HFFc6 (cell line): ENCODE measurements around the gene SLC6A18. TPM values are rescaled to one million over a fixed set of nuclear protein-coding genes. Genes with fewer than 3 reads are reported as not detected.

Experiments used
- DNase-seq: peaks from one replicate; pipeline ENCODE4 v3.0.0-alpha.2; 2018
- H3K27ac Mint-ChIP-seq: 2 replicates; pipeline ENCODE4 v1.8.0; 2020; ENCODE audit warnings: mild to moderate bottlenecking, mixed read lengths
- H3K27me3 Mint-ChIP-seq: 2 replicates; pipeline ENCODE4 v1.8.0; 2021; ENCODE audit warnings: mild to moderate bottlenecking, moderate library complexity, mixed read lengths; ENCODE audit not compliant: insufficient read depth
- H3K36me3 Mint-ChIP-seq: 2 replicates; pipeline ENCODE4 v1.8.0; 2021; ENCODE audit warnings: low read depth, mixed read lengths
- H3K4me1 Mint-ChIP-seq: 2 replicates; pipeline ENCODE4 v1.8.0; 2020; ENCODE audit warnings: low read depth, mixed read lengths
- H3K4me3 Mint-ChIP-seq: 2 replicates; pipeline ENCODE4 v1.8.0; 2020; ENCODE audit warnings: mild to moderate bottlenecking, moderate library complexity, mixed read lengths
- H3K9me3 Mint-ChIP-seq: 2 replicates; pipeline ENCODE4 v1.8.0; 2020; ENCODE audit warnings: mild to moderate bottlenecking, mixed read lengths
- total RNA-seq, 6 experiments: library from RNA; stranded (reverse); fragmentation: NEBNext Ultra II Directional; extraction: Animal tissue kit (Norgen Biotek cat#: 25700); gene quantifications; 2 replicates in 1 of 6; 3 replicates in 5 of 6; pipeline ENCODE4 v1.2.3, GENCODE V29; 2021
- TF ChIP-seq, protein P1 (sequence below): fragments of 200-600 bp; sonication (generic); IDR thresholded peaks from 2 replicates; pipeline ENCODE4 v1.5.0; 2021; ENCODE audit warnings: antibody characterized with exemption, mild to moderate bottlenecking

Gene SLC6A18
- total RNA-seq, 6 experiments from 2014 or later = not detected

DNA sequence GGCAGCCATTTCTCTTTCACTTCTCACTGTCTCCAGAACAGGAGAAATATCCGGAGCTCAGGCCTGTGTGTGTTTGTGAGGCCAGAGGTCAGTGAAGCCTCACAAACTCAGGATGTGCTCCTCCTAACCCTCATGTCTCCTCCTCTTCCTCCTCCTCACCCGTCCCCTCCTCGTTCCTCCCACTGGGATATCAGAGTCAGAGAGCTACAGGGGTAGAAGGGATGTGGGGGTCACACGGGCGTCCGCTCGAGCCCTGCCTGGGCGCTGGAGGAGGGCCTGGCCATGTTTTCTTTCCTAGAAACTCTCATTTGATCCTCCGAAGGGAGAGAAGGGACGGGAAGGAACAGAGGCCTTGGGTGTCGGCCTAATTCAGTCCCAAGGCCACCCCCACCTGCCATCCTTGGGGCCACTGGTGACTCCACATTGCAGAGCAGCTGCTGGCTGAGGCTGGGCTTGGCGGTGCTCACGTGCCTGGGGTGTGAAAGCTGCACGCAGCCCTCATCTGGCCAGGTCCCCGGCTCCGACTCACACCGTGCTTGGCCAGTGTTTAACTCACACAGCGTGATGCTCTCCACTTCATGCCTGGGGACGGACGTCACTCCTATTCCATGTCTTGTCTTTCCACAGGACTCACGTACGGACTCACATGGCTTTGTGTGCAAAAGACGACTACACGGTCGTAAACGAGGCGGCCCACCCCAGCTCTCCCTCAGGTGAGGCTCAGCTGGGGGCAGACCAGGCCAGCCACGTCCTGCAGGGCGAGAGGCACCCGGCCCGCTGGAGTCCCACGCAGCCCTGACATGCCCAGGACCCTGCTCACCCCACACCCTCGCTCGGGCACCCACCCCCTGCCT lies 46.4 kb upstream of the SLC6A18 start:
- Mint-ChIP-seq H3K4me3 (no peak overlapping the region), H3K9me3 (no peaks in the 10 kb centered on the region), H3K4me1 (no peaks in the 10 kb centered on the region), H3K27ac (no peak overlapping the region), H3K36me3 (no peaks in the 10 kb centered on the region), H3K27me3 (peaks cover 9% of the 10 kb centered on the region)
- TF ChIP-seq, protein P1, sequence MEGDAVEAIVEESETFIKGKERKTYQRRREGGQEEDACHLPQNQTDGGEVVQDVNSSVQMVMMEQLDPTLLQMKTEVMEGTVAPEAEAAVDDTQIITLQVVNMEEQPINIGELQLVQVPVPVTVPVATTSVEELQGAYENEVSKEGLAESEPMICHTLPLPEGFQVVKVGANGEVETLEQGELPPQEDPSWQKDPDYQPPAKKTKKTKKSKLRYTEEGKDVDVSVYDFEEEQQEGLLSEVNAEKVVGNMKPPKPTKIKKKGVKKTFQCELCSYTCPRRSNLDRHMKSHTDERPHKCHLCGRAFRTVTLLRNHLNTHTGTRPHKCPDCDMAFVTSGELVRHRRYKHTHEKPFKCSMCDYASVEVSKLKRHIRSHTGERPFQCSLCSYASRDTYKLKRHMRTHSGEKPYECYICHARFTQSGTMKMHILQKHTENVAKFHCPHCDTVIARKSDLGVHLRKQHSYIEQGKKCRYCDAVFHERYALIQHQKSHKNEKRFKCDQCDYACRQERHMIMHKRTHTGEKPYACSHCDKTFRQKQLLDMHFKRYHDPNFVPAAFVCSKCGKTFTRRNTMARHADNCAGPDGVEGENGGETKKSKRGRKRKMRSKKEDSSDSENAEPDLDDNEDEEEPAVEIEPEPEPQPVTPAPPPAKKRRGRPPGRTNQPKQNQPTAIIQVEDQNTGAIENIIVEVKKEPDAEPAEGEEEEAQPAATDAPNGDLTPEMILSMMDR = no peak
- DNase-seq = no peak

GRCh38 chr5:1179383-1179715 lies 45.8 kb upstream of the SLC6A18 start:
- no peaks in the 10 kb centered on the region for H3K36me3 Mint-ChIP-seq
- peaks cover 9% of the 10 kb centered on the region for H3K27me3 Mint-ChIP-seq
- DNase-seq = no peak

GRCh38 chr5:1180096-1180495 lies 45.1 kb upstream of the SLC6A18 start:
- Mint-ChIP-seq H3K27me3 (peaks cover 9% of the 10 kb centered on the region), H3K4me1 (no peaks in the 10 kb centered on the region), H3K9me3 (no peaks in the 10 kb centered on the region), H3K4me3 (no peak overlapping the region), H3K27ac (no peak overlapping the region), H3K36me3 (no peaks in the 10 kb centered on the region)
- DNase-seq = no peak
- TF ChIP-seq, protein P1 = no peak

More at GRCh38 chr5:1179383-1179715, 45.8 kb upstream of the SLC6A18 start:
- TF ChIP-seq, protein P1 = no peak
- Mint-ChIP-seq H3K4me3 (no peak overlapping the region), H3K4me1 (no peaks in the 10 kb centered on the region), H3K9me3 (no peaks in the 10 kb centered on the region), H3K27ac (no peak overlapping the region)

DNA sequence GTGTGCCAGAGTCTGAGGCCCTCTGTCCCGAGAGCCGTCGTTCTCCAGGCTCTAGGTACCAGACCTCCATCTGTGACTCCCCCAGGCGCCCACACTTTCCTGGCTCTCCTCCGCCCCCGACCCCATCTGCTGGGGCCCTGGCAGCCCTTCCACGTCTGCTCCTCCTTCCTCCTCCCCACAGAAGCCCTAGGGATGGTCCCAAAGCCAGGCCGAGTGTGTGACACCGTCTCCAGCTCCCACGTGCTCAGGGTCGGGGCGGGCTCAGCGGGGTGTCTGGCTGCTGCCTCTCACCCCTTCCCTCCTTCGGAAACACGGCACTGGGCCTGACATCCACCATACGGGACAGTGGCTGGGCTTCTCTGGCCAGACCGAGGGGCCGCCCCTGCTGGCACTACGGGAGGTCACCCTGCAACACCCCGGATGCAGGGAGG lies 44.3 kb upstream of the SLC6A18 start:
- no peak for DNase-seq
- Mint-ChIP-seq H3K27me3 (peaks cover 9% of the 10 kb centered on the region), H3K36me3 (no peaks in the 10 kb centered on the region), H3K4me3 (no peak overlapping the region), H3K4me1 (no peaks in the 10 kb centered on the region), H3K9me3 (no peaks in the 10 kb centered on the region), H3K27ac (no peak overlapping the region)
- TF ChIP-seq, protein P1 = no peak

DNA sequence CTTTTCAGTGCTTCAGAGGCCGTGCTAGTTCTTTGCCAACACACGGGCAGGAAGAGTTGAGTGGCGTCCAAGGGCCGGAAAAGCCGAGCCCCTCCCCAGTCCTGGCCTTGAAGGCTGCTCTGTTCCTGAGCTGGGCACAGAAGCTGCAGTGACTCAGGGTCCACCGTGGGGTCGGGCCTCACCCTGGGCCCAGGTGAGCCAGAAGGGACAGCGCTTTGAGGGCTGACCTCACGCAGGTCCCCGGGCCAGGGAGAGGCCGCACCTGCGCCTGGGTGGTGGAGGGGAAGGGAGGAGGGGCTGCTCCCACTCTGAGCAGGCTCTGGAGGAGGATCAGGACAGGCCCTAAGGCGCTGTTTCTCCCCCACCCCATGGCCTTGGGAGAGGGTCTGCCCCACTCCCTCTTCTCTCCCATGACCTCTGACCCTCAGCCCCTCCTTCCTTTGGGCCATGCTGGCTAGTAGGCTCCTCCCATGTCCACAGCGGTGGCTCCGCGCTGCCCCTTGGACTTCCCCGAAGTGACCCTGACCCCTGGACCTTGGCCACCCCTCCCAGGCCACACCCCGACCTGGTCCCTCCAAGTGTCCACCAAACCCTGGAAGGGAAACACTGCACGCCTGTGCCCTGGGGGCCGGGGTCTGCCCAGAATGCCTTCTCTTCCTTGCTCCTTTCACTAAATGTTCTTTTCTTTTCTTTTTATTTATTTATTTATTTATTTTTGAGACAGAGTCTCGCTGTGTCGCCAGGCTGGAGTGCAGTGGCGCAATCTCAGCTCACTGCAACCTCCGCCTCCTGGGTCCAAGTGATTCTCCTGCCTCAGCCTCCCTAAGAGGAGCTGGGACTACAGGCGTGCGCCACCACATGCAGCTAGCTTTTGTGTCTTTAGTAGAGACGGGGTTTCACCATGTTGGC lies 43.5 kb upstream of the SLC6A18 start:
- peaks cover 9% of the 10 kb centered on the region for H3K27me3 Mint-ChIP-seq
- H3K36me3 Mint-ChIP-seq = no peaks in the 10 kb centered on the region
- no peak overlapping the region for H3K27ac Mint-ChIP-seq

More for the DNA sequence above, 43.5 kb upstream of the SLC6A18 start:
- no peaks in the 10 kb centered on the region for H3K4me1 Mint-ChIP-seq
- no peaks in the 10 kb centered on the region for H3K9me3 Mint-ChIP-seq
- DNase-seq = no peak
- TF ChIP-seq, protein P1 = no peak
- H3K4me3 Mint-ChIP-seq = no peak overlapping the region
